B cell (primary cell): ENCODE data around the gene PIF1. TPM values are rescaled to one million over a fixed set of nuclear protein-coding genes. Genes with fewer than 3 reads are reported as not detected.

Experiments used
- ATAC-seq: fragments of 200-7000 bp; cut with Tn5 transposase; one replicate; pipeline ENCODE4 v1.10.0; 2021; ENCODE audit warnings: low read depth, mild to moderate bottlenecking, moderate number of reproducible peaks, moderate library complexity
- CTCF ChIA-PET: fragments of 350-600 bp; sonication (Branson Sonifier 250); formaldehyde crosslinking; loops from one replicate; lab custom pipeline; 2021; ENCODE audit warnings: antibody characterized with exemption, inconsistent platforms; lab: Charles Lee
- POLR2A ChIA-PET: fragments of 350-600 bp; sonication (Branson Sonifier 250); formaldehyde crosslinking; loops from one replicate; lab custom pipeline; 2021; ENCODE audit warnings: antibody characterized with exemption; lab: Charles Lee
- DNase-seq: peaks from one replicate; pipeline ENCODE4 v3.0.0; 2013
- H2AFZ ChIP-seq: 2 replicates; pipeline ENCODE4 v1.6.1; 2012; ENCODE audit warnings: mild to moderate bottlenecking, low read depth, low read length; ENCODE audit not compliant: insufficient read depth, poor library complexity, severe bottlenecking
- H3K27ac ChIP-seq, 2 donors: 1 replicate in 1 of 2; 2 replicates in 1 of 2; pipeline ENCODE4 v1.5.1; 2012 to 2013; ENCODE audit warnings: low read length in 2 of 2, mild to moderate bottlenecking in 2 of 2, moderate library complexity in 1 of 2
- H3K27me3 ChIP-seq, 4 experiments: fragments of 200-600 bp in 1 of 4; sonication (generic) in 1 of 4; replicated peaks in 1 of 4; 1 replicate in 2 of 4; 2 replicates in 2 of 4; pipeline versions ENCODE4 v1.6.1 to v1.7.0; 2013 to 2016; ENCODE audit warnings: low read length in 3 of 4, mild to moderate bottlenecking in 2 of 4, mixed read lengths in 1 of 4, moderate library complexity in 1 of 4; ENCODE audit not compliant: insufficient read depth in 4 of 4, control insufficient read depth in 3 of 4; ENCODE audit errors: control extremely low read depth in 1 of 4
- H3K36me3 ChIP-seq, 2 experiments: replicated peaks in 1 of 2; 1 replicate in 1 of 2; 2 replicates in 1 of 2; pipeline versions ENCODE4 v1.6.1 to v1.7.1; 2013; ENCODE audit warnings: low read length in 1 of 2; ENCODE audit not compliant: insufficient read depth in 2 of 2, control insufficient read depth in 1 of 2; ENCODE audit errors: control extremely low read depth in 1 of 2, extremely low read depth in 1 of 2
- H3K4me1 ChIP-seq, 2 donors: fragments of 200-600 bp in 1 of 2; sonication (generic) in 1 of 2; 1 replicate in 1 of 2; 2 replicates in 1 of 2; pipeline versions ENCODE4 v1.5.1 to v1.6.1; 2013 to 2017; ENCODE audit warnings: low read length in 2 of 2; ENCODE audit not compliant: control insufficient read depth in 2 of 2, insufficient read depth in 2 of 2
- H3K4me2 ChIP-seq: replicated peaks from 2 replicates; pipeline ENCODE3; 2012; ENCODE audit warnings: mild to moderate bottlenecking, low read depth, low read length; ENCODE audit not compliant: poor library complexity, severe bottlenecking
- H3K4me3 ChIP-seq, 5 experiments: fragments of 200-600 bp in 1 of 5; sonication (generic) in 1 of 5; 1 replicate in 3 of 5; 2 replicates in 2 of 5; pipeline versions ENCODE4 v1.5.1 to v1.7.0; 2011 to 2016; ENCODE audit warnings: low read length in 4 of 5, mild to moderate bottlenecking in 4 of 5, low read depth in 2 of 5, control low read depth in 1 of 5, moderate library complexity in 1 of 5; ENCODE audit not compliant: insufficient read depth in 1 of 5; ENCODE audit errors: control extremely low read depth in 1 of 5, extremely low read depth in 1 of 5
- H3K79me2 ChIP-seq: fragments of 200-600 bp; sonication (generic); one replicate; pipeline ENCODE4 v1.6.0; 2016; ENCODE audit warnings: low read length; ENCODE audit not compliant: control insufficient read depth, insufficient read depth
- H3K9ac ChIP-seq: fragments of 200-600 bp; sonication (generic); 2 replicates; pipeline ENCODE4 v1.6.1; 2017; ENCODE audit warnings: mild to moderate bottlenecking, low read length, moderate library complexity
- H3K9me3 ChIP-seq, 3 donors: one replicate each; pipeline versions ENCODE4 v1.6.1 to v1.7.1; 2013; ENCODE audit warnings: low read length in 2 of 3; ENCODE audit not compliant: control insufficient read depth in 2 of 3, insufficient read depth in 1 of 3; ENCODE audit errors: control extremely low read depth in 1 of 3
- H4K20me1 ChIP-seq: 2 replicates; pipeline ENCODE4 v1.6.0; 2012; ENCODE audit warnings: mild to moderate bottlenecking, low read length; ENCODE audit not compliant: insufficient read depth, control insufficient read depth, poor library complexity, severe bottlenecking
- H3K27ac Mint-ChIP-seq: one replicate; pipeline ENCODE4 v1.8.0; 2021; ENCODE audit warnings: mixed read lengths
- H3K27me3 Mint-ChIP-seq: one replicate; pipeline ENCODE4 v1.8.0; 2021; ENCODE audit warnings: mixed read lengths
- H3K4me1 Mint-ChIP-seq: one replicate; pipeline ENCODE4 v1.8.0; 2021; ENCODE audit warnings: mixed read lengths
- H3K4me3 Mint-ChIP-seq: one replicate; pipeline ENCODE4 v1.8.0; 2021; ENCODE audit warnings: mixed read lengths
- H3K9me3 Mint-ChIP-seq: one replicate; pipeline ENCODE4 v1.8.0; 2022; ENCODE audit warnings: mixed read lengths; ENCODE audit not compliant: insufficient read depth
- CTCF ChIP-seq: fragments of 200-600 bp; IDR thresholded peaks from one replicate; pipeline ENCODE4 v1.8.0; 2022; ENCODE audit warnings: antibody characterized with exemption, mild to moderate bottlenecking
- EZH2 ChIP-seq: IDR thresholded peaks from 2 replicates; pipeline ENCODE4 v1.6.1; 2012; ENCODE audit warnings: borderline replicate concordance, low read depth, mild to moderate bottlenecking, moderate library complexity, low read length; ENCODE audit not compliant: insufficient read depth, poor library complexity, severe bottlenecking
- WGBS: methylation state at CpG from one replicate; pipeline ENCODE4 v1.1.5; 2013; ENCODE audit warnings: missing lambda C conversion rate; ENCODE audit not compliant: insufficient coverage; 5-methylcytosine and 5-hydroxymethylcytosine counted together
- intact Hi-C: fragments of 100-400 bp; cut with micrococcal nuclease; formaldehyde crosslinking; loops from one replicate; pipeline ENCODE4 v1.10.0; 2022
- polyA plus RNA-seq: library from polyadenylated mRNA; depleted of rRNA; stranded (reverse); fragments of >200 nt; gene quantifications from 2 replicates; pipeline ENCODE4 v1.2.3, GENCODE V29; 2012
- total RNA-seq, 2 donors: library from RNA; stranded (reverse); fragments of 120-200 nt in 1 of 2; gene quantifications; 1 replicate in 1 of 2; 2 replicates in 1 of 2; pipeline versions ENCODE4 v1.2.3 to v1.2.4, GENCODE V29; 2013 to 2022

PIF1 gene
- total and polyA plus RNA-seq, 2 donors (not counting 1 experiment from before 2014, with no cell fraction given): 2.0 to 6.2 TPM

DNA sequence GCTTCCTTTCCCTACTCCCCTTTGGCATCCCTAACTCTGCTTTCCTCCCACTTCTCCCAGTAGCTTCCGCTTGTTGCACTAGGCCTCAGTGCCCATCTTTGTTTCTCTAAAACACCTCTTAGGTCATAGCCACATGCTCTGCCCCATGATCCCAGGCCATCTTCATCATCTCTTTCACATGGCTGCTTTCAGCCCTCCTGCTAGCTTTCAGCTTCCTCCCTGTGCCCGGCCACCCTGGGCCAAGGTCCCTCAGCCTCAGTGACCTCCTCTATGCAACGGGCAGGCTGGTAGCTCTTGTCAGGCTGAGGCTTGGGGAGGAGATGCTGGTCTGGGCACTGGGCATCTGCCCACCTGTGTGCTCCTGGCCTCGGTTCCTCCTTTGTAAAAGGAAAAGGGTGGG, 18.5 kb upstream of the PIF1 start:
- peak overlapping the region; percentile 84 for H3K27ac Mint-ChIP-seq
- peak; percentile 44 for DNase-seq
- H3K4me1 Mint-ChIP-seq: peaks cover 70% of the 10 kb centered on the region
- no peaks in the 10 kb centered on the region for H3K9me3 Mint-ChIP-seq
- ChIA-PET POLR2A (interaction anchor here (0.8 to 2.8 kb wide), 3 partner anchors 29 to 50 kb away, joined by 3 to 23 read pairs (median 3); no protein-coding TSS in a partner anchor), CTCF (interaction anchor here (0.9 to 4.0 kb wide), 7 partner anchors 12 to 146 kb away, joined by 3 to 34 read pairs (median 5); partner anchors contain the start of gene SPG21)
- peaks cover 62 to 72% of the 10 kb centered on the region in 2 donors for H3K4me1 ChIP-seq
- H3K27ac ChIP-seq: peak overlapping the region; percentile 56 to 85
- no peaks in the 10 kb centered on the region for H3K27me3 ChIP-seq
- peaks cover 53% of the 10 kb centered on the region for H4K20me1 ChIP-seq
- no peak for ATAC-seq
- no peak overlapping the region for H2AFZ ChIP-seq
- H3K4me2 ChIP-seq: peak overlapping the region; percentile 96
- peaks cover 72% of the 10 kb centered on the region for H3K79me2 ChIP-seq
- intact Hi-C loops: loop anchor here (1.0 to 5.0 kb wide), 2 partner anchors 9 to 148 kb away; no protein-coding TSS in a partner anchor
- H3K36me3 ChIP-seq: peaks cover 0 to 17% of the 10 kb centered on the region in 2 experiments
- WGBS: 46% methylated on average over 2 of the region's 4 CpGs
- H3K9me3 ChIP-seq: no peaks in the 10 kb centered on the region
- H3K4me3 Mint-ChIP-seq: peak overlapping the region; percentile 91
- H3K9ac ChIP-seq: peak overlapping the region; percentile 54
- peak overlapping the region; percentile 26 to 88 (median 45) for H3K4me3 ChIP-seq
- H3K27me3 Mint-ChIP-seq: no peaks in the 10 kb centered on the region
- TF ChIP-seq EZH2 (no peak), CTCF (no peak)

DNA sequence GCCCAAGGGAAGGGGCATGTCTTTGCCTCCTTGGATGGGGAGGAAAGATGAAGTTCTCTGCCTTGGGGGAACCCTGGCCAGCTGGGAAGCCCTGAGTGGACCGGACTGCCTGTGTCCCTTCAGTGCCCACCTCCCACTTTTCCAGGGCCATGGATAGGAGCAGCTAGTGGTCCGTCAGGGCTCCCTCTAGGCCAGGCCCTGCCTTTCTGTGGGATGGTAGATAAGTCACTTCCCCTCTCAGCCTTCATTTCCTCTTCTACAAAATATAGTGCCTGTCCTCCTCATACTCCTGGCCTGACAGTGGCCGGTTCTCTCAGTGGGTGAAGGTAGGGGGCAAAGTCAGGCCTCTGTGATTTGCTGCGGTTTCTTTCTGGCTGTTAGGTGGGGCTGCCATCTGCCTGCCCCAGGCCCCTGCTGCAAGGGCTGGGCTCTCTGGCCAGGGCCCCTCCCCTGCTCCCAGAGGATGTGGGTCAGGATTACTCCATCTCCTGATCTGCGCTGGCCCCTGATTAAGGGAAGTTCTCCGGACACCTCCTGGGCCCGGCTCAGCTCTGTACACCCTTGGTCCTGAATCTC, 17.6 kb upstream of the PIF1 start:
- no peaks in the 10 kb centered on the region for H3K9me3 Mint-ChIP-seq
- H2AFZ ChIP-seq: peak overlapping the region; percentile 71
- DNase-seq (peak; percentile 52), ATAC-seq (no peak)
- H3K4me1 Mint-ChIP-seq: peaks cover 67% of the 10 kb centered on the region
- H3K9ac ChIP-seq: peak overlapping the region; percentile 93
- H3K27ac Mint-ChIP-seq: peak overlapping the region; percentile 84
- peaks cover 63% of the 10 kb centered on the region for H3K79me2 ChIP-seq
- H3K27ac ChIP-seq: peak overlapping the region; percentile 65 to 85
- ChIA-PET CTCF (interaction anchor here (0.8 to 4.0 kb wide), 6 partner anchors 12 to 147 kb away, joined by 3 to 34 read pairs (median 4); partner anchors contain the start of gene SPG21), POLR2A (interaction anchor here (0.6 to 2.8 kb wide), 5 partner anchors 11 to 141 kb away, joined by 3 to 23 read pairs (median 3); no protein-coding TSS in a partner anchor)
- peaks cover 60 to 69% of the 10 kb centered on the region in 2 donors for H3K4me1 ChIP-seq
- H3K4me2 ChIP-seq: peak overlapping the region; percentile 96
- peaks cover 0 to 8% of the 10 kb centered on the region in 2 experiments for H3K36me3 ChIP-seq
- WGBS: 13% methylated on average over 4 of the region's 7 CpGs
- H3K9me3 ChIP-seq: no peaks in the 10 kb centered on the region
- intact Hi-C loops: loop anchor here (1.0 to 5.0 kb wide), 2 partner anchors 8 to 149 kb away; no protein-coding TSS in a partner anchor
- H3K27me3 ChIP-seq: no peaks in the 10 kb centered on the region
- peaks cover 46% of the 10 kb centered on the region for H4K20me1 ChIP-seq
- H3K27me3 Mint-ChIP-seq: no peaks in the 10 kb centered on the region
- peak overlapping the region; percentile 67 to 88 (median 72) for H3K4me3 ChIP-seq
- H3K4me3 Mint-ChIP-seq: peak overlapping the region; percentile 91
- no peak for TF ChIP-seq EZH2
